BLaER1 (cell line): ENCODE data around the gene TRIM44.

Experiments
- H3K27ac ChIP-seq: shearing (Covaris generic); formaldehyde crosslinking; 2 replicates; pipeline ENCODE4 v1.8.1; 2022
- H3K27me3 ChIP-seq: shearing (Covaris generic); formaldehyde crosslinking; 2 replicates; pipeline ENCODE4 v1.8.1; 2022
- H3K36me3 ChIP-seq: shearing (Covaris generic); formaldehyde crosslinking; 2 replicates; pipeline ENCODE4 v1.8.1; 2022
- H3K4me1 ChIP-seq: shearing (Covaris generic); formaldehyde crosslinking; 2 replicates; pipeline ENCODE4 v1.8.1; 2022
- H3K4me2 ChIP-seq: shearing (Covaris generic); formaldehyde crosslinking; 2 replicates; pipeline ENCODE4 v1.8.1; 2022
- H3K4me3 ChIP-seq: shearing (Covaris generic); formaldehyde crosslinking; 2 replicates; pipeline ENCODE4 v1.8.1; 2022
- H3K9ac ChIP-seq: shearing (Covaris generic); formaldehyde crosslinking; 2 replicates; pipeline ENCODE4 v1.8.1; 2022
- H3K9me3 ChIP-seq: shearing (Covaris generic); formaldehyde crosslinking; 2 replicates; pipeline ENCODE4 v1.8.1; 2022
- H4K20me1 ChIP-seq: shearing (Covaris generic); formaldehyde crosslinking; 2 replicates; pipeline ENCODE4 v1.8.1; 2022
- Cebpa-rat ChIP-seq: shearing (Covaris generic); IDR thresholded peaks from 2 replicates; pipeline ENCODE4 v1.8.1; 2022

TRIM44 gene

DNA sequence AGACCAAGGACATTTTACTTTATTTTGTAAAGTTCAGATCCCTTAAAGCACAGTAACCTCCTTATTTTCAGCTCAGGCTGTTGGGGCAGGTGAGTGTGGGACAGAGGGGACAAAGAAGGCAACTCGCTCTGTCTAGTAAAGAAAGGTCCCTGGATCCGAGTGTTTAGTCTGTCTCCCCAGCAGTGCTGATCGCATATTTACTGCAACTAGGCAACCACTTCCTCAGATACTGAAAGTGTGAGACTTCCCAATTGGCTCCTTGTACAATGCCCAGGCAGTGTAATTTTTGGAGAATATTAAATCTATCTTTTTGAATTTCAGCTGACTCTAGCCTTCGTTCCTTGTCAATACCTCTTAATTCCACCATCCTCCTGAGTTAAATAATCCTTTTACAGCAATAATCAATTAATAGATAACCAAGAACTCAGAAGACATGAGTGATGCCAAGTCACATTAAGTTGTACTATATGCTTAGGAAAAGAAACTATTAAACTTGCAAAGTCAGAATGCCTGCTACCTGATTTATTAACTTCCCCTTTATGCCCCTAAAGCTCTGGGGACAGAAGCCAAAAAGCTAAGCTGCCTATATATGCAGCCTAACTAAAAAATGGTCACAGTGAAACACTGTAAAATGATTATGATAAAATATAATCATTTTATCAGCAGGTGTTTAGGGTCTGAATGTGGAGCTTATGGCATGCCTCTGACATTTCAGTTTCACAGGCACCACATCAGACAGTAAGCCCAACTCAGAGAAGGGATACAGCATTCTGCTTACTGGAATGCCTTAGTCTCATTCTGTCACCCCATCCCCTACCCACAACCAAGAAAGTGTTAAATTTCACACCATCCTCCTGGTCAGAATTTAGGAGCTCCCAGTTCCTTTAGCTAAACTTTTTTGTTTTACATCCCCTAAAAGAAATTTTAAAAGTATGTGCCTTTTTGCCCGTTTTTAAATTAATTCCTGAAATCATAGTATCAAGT, 138.7 kb downstream of the TRIM44 start:
- Histone ChIP-seq H3K36me3 (peaks cover 32% of the 10 kb centered on the region), H4K20me1 (peaks cover 40% of the 10 kb centered on the region; the same call in 1 of the 2 replicates), H3K4me2 (peak overlapping the region; percentile 15; the same call in 1 of the 2 replicates), H3K27ac (no peak overlapping the region), H3K4me3 (no peak overlapping the region), H3K9me3 (peaks cover 11% of the 10 kb centered on the region; the same call in 1 of the 2 replicates), H3K27me3 (no peaks in the 10 kb centered on the region), H3K9ac (no peak overlapping the region), H3K4me1 (peaks cover 9% of the 10 kb centered on the region; the same call in 1 of the 2 replicates)
- TF ChIP-seq Cebpa-rat, result no peak

DNA sequence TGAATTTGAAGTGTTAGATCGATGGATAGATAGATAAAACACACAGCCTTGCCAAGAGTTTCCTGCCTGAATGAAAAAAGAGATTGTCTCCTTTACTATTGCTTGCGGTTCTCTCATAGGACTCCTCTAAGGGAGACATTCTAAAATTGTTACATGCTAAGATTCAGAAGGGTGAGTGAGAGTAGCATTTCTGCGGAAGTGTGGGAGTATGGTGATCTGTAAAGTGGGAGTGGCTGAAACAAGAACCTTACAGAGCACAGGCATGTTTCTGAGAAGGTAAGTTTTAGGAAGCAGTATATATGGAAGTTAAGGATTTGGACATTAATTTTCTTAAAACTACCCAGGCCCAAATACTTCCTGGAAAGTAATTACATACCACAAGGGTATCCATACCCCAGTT, 139.6 kb downstream of the TRIM44 start:
- H3K27ac ChIP-seq, result no peak overlapping the region
- no peak for TF ChIP-seq Cebpa-rat
- no peak overlapping the region for H3K9ac ChIP-seq
- H4K20me1 ChIP-seq, result peaks cover 33% of the 10 kb centered on the region; the same call in 1 of the 2 replicates
- H3K4me2 ChIP-seq, result no peak overlapping the region
- no peaks in the 10 kb centered on the region for H3K27me3 ChIP-seq
- peaks cover 9% of the 10 kb centered on the region; the same call in 1 of the 2 replicates for H3K4me1 ChIP-seq
- no peak overlapping the region for H3K4me3 ChIP-seq
- H3K36me3 ChIP-seq, result peaks cover 42% of the 10 kb centered on the region
- peaks cover 11% of the 10 kb centered on the region; the same call in 1 of the 2 replicates for H3K9me3 ChIP-seq

DNA sequence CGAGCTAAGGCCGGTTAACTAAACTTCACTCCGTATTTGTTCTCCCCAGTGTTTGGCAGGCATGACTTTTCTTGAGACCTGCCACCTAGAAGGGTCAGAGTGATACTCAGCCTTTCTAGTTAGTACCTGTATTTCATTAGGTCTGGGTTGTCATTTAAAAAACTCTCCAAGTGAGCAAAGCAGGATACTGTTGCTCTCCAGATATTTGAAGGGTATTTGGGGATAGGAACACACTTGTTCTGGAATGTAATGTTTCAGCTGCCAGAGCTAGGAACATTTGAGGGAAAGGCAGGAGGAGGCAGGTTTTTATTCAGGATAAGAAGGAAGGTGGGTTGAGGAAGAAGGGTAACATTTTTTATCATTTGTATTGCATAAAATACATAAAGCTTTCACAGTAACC, 140.1 kb downstream of the TRIM44 start:
- Histone ChIP-seq H3K9ac (no peak overlapping the region), H3K27ac (no peak overlapping the region), H3K9me3 (peaks cover 11% of the 10 kb centered on the region; the same call in 1 of the 2 replicates), H3K36me3 (peaks cover 46% of the 10 kb centered on the region), H4K20me1 (peaks cover 30% of the 10 kb centered on the region; the same call in 1 of the 2 replicates), H3K4me2 (no peak overlapping the region), H3K4me3 (no peak overlapping the region), H3K27me3 (no peaks in the 10 kb centered on the region), H3K4me1 (peaks cover 9% of the 10 kb centered on the region; the same call in 1 of the 2 replicates)
- TF ChIP-seq Cebpa-rat, result no peak

DNA sequence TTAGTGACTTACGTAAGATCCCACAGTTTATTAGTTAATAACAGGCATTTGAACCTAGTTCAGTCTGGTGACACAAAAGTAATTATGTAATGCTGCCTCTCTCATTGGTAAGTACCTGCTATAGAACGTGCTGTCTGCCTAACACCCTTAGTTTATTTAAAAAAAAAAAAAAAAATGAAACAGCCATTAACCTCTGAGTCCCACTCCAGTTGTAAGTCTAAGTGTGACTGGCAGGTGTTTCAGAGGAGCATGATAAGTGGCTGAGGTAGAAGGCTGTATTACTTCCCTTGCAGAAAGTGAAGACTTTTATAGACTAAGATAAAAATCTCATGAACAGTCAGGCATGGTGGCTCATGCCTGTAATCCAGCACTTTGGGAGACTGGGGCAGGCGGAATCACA, 140.5 kb downstream of the TRIM44 start:
- Histone ChIP-seq H3K9ac (no peak overlapping the region), H4K20me1 (peaks cover 26% of the 10 kb centered on the region; the same call in 1 of the 2 replicates), H3K36me3 (peaks cover 51% of the 10 kb centered on the region), H3K4me3 (no peak overlapping the region), H3K4me1 (peaks cover 9% of the 10 kb centered on the region; the same call in 1 of the 2 replicates), H3K4me2 (no peak overlapping the region), H3K9me3 (peaks cover 11% of the 10 kb centered on the region; the same call in 1 of the 2 replicates), H3K27ac (no peak overlapping the region), H3K27me3 (no peaks in the 10 kb centered on the region)
- TF ChIP-seq Cebpa-rat, result no peak

DNA sequence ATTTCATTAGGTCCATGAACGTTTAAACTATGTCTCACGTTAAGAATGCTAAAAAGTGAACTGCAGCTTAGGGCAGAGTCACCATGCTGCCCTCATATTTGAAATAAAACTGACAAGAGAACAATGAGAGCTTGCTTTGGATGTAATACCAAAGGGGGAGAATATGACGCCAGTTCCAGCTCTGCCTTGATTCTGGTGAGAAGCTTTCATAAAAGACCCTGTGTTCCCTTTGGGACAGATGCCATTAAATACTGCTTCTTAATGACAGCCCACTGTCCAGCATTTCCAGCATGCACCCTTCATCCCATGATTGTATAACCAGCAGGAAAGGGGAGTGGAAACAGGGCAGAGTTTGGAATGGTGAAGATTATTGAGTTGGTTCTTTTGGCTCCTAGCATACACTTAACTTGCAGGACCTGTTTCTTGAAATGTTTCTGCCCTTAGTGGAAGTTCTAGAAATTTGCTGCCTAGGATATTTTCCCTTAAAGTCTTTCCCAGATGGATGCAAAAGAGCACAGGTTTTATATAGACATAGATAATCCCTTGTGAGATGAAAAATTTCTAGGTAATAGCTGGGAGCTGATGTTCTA, 142.0 kb downstream of the TRIM44 start:
- H3K9me3 ChIP-seq, result 0 out of 2 replicates have a peak, but pooled peaks cover 8% of the 10 kb centered on the region
- H4K20me1 ChIP-seq, result peaks cover 23% of the 10 kb centered on the region; the same call in 1 of the 2 replicates
- H3K9ac ChIP-seq, result no peak overlapping the region
- H3K4me1 ChIP-seq, result peaks cover 9% of the 10 kb centered on the region; the same call in 1 of the 2 replicates
- no peak overlapping the region for H3K4me3 ChIP-seq
- H3K27ac ChIP-seq, result no peak overlapping the region
- H3K27me3 ChIP-seq, result no peaks in the 10 kb centered on the region
- no peak overlapping the region for H3K4me2 ChIP-seq
- peaks cover 58% of the 10 kb centered on the region for H3K36me3 ChIP-seq
- no peak for TF ChIP-seq Cebpa-rat

DNA sequence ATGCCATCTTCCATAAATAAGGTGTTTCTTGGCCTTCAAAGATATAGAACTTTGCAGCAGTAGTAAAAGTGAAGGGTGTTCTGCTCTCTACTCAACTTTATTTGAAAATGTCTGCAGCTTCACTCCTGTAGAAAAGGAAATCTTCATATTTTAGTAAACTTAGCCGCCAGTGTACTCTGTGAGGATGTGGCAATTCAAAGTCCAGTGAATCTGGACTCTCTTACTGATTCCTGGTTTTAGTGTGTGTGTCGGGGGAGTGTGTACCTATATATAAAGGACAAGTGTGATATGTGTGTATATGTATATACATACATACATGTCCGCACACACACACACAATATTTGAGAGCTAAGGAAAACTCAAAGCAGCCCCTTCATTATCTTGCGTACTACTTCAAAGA, 147.0 kb downstream of the TRIM44 start:
- Histone ChIP-seq H3K4me2 (no peak overlapping the region), H3K9ac (no peak overlapping the region)
- no peak for TF ChIP-seq Cebpa-rat

DNA sequence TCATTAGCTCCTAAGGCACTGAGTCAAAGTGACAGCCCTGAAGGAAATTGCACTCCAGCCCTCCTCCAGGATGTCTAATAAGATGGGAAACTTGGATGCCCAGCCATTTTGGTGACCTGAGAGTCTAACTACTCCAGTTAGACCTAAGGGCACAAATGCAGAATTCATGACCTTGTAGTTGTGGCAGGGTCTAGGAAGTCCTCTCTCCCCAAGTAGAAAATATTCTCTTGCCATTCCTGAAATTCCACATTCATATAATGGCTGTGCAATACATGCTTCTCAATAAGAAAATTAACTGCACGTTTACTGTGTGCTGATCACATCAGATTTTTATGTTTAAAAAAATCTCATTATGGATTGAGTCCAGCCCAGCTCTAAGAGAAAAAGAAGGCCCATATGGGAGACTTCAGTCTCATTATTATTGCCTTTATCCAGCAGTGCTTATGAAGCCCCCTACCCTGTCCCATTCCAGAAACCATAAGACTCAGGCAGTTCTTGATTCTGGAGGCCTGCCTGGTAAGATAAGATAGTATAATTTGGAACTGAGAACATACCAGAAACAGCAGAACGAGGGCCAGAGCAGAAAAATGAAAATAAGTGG, 147.6 kb downstream of the TRIM44 start:
- no peak overlapping the region for H3K4me2 ChIP-seq
- no peak for TF ChIP-seq Cebpa-rat

More for the DNA sequence above, 147.0 kb downstream of the TRIM44 start:
- H3K4me1 ChIP-seq, result no peaks in the 10 kb centered on the region
- peaks cover 5% of the 10 kb centered on the region; the same call in 1 of the 2 replicates for H4K20me1 ChIP-seq
- no peaks in the 10 kb centered on the region for H3K9me3 ChIP-seq
- H3K27me3 ChIP-seq, result no peaks in the 10 kb centered on the region
- no peak overlapping the region for H3K4me3 ChIP-seq
- peaks cover 72% of the 10 kb centered on the region for H3K36me3 ChIP-seq
- H3K27ac ChIP-seq, result no peak overlapping the region

DNA sequence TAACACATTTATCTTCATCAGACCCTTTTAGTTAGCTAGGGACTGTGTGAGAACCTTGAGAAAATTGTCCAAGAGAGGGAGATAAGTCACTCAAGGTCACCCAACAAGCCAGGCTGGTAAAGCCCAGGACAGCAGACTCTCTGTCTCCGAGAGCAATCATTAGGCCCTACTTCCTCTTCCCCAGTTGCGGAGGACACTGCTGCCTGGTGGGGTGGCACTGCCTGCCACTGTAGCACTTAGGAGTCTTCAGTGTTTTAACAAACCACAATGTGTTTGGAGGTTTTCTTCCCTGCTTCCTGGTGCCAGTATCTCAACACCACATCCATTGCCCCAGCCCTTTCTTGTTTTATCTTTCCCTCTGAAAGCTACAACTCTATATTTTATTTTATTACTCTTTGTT, 149.2 kb downstream of the TRIM44 start:
- H3K4me2 ChIP-seq, result no peak overlapping the region

More for the DNA sequence above, 147.6 kb downstream of the TRIM44 start:
- no peak overlapping the region for H3K9ac ChIP-seq
- H3K4me1 ChIP-seq, result no peaks in the 10 kb centered on the region
- H3K36me3 ChIP-seq, result peaks cover 67% of the 10 kb centered on the region
- peaks cover 3% of the 10 kb centered on the region; the same call in 1 of the 2 replicates for H4K20me1 ChIP-seq
- no peaks in the 10 kb centered on the region for H3K9me3 ChIP-seq
- H3K27me3 ChIP-seq, result no peaks in the 10 kb centered on the region
- no peak overlapping the region for H3K4me3 ChIP-seq
- H3K27ac ChIP-seq, result no peak overlapping the region

DNA sequence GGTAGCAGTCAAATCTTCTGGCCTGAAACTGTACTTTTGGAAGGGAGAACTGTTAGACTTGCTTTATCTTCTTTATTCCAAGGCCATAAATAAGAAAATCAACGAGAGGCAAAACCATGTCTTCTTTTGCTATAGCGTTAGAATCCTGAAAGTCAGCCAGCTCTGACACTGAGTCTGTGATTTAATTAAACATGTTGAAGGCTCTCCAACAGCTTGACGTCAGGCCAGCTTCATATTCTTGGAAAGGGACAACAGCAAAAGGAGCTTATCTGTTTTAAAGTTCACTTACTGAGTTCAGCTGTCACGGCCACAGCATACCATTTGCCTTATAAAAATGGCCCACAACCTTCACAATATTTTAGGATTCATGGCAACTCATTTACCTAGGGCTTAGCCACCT, 150.3 kb downstream of the TRIM44 start:
- Histone ChIP-seq H3K4me3 (no peak overlapping the region), H3K9ac (no peak overlapping the region), H3K27ac (no peak overlapping the region), H3K4me1 (no peaks in the 10 kb centered on the region), H4K20me1 (no peaks in the 10 kb centered on the region), H3K36me3 (peaks cover 59% of the 10 kb centered on the region), H3K27me3 (no peaks in the 10 kb centered on the region), H3K9me3 (no peaks in the 10 kb centered on the region), H3K4me2 (no peak overlapping the region)
- TF ChIP-seq Cebpa-rat, result no peak

More for the DNA sequence above, 149.2 kb downstream of the TRIM44 start:
- no peaks in the 10 kb centered on the region for H4K20me1 ChIP-seq
- no peaks in the 10 kb centered on the region for H3K27me3 ChIP-seq
- H3K9me3 ChIP-seq, result no peaks in the 10 kb centered on the region
- H3K36me3 ChIP-seq, result peaks cover 63% of the 10 kb centered on the region
- no peak overlapping the region for H3K9ac ChIP-seq
- no peaks in the 10 kb centered on the region for H3K4me1 ChIP-seq
- H3K27ac ChIP-seq, result no peak overlapping the region
- no peak for TF ChIP-seq Cebpa-rat
- H3K4me3 ChIP-seq, result no peak overlapping the region
